ENCODE data around the gene MEGF6.

- TF ChIP-seq CTCF (IDR thresholded peaks at IDR 0.05; ENCODE audit: low read depth, low read length) (no peak), EZH2phosphoT487 (IDR thresholded peaks at IDR 0.05; ENCODE audit: low read depth) (no peak)
Measured at GRCh38 chr1:3500265-3500835, 111.0 kb downstream of the MEGF6 start.

Data from OCI-LY3 (cell line).